NCI-H2227 treated with DMSO at 0.1 percent for 48 hours (cell line): ENCODE data around the gene CEP164.
"Not testable (repeated sequence)": the region's sequence is repeated elsewhere in the genome, so short reads cannot be mapped to it uniquely, and the experiment has no call there.

Source experiments
- DNase-seq: peaks from one replicate; lab custom pipeline; 2025; lab: John Stamatoyannopoulos, UW

The CEP164 gene

GRCh38 chr11:117305145-117305544 lies 22.5 kb upstream of the CEP164 start:
- DNase-seq = no peak

DNA sequence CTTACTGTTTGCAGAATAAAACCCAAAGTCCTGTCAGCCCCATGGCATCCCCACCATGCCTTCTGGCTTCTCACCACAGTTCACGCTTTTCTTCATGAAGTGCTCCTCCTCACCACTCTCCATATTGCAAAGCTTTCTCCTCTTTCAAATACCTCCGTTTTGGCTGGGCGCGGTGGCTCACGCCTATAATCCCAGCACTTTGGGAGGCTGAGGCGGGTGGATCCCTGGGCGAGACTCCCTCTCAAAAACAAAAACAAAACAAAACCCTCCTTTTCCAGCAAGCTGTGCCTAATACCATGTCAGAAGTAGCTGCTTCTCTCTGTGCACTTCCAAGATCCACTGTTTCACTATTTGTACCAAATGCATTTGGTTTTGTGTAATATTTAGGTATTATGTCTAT lies 18.3 kb upstream of the CEP164 start:
- no peak for DNase-seq

GRCh38 chr11:117313091-117313490 lies 14.6 kb upstream of the CEP164 start:
- no peak for DNase-seq

GRCh38 chr11:117313828-117314768 lies 13.6 kb upstream of the CEP164 start:
- DNase-seq = no peak

GRCh38 chr11:117314840-117315239 lies 12.8 kb upstream of the CEP164 start:
- DNase-seq = no peak

DNA sequence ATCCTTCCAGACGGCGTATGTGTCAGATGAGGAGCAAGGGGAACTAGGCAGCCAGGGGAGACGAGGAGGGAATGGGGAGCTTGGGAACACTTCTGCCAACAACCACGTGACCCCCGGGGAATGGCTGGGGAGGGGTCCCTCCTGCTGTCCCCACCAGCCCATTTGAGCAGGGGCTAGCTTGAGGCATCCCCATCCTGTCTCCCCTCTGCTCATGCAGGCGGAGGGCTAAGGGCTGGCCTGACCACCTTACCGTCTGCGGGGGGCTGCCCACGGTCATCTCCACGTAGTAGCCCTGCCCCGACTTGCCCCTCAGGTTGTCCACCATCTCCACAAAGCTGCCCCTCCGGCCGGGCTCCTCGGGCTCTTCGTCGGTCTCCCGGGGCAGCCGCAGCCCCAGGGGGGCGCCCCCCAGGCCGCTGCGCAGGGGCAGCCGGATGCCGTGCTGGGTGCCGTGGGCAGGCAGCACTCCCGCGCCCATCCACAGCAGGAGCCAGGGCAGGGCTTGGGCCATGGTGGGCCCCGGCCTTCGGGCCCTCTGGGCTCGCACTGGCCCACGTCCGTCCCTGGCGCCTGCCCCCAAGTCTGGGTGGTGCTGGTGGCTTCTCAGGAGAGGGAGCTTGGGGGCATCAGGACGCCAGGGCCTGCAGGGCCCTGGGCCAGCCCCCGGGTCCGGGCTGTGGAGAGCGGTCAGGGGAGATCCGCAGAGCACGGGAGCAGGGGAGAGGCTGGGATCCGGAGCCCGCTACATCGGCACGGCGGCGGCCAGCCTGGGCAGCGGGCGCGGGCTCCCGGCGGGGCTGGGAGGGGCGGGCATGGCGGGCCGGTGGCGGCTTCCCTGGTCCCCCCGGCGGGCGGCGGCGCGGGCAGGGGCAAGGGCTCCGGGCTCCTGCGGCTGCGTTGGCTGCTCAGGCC lies 12.1 kb upstream of the CEP164 start:
- no peak for DNase-seq

- DNase-seq = peak; percentile 61
These were observed 11.3 kb upstream of the CEP164 start, which contains the start of gene BACE1 for GRCh38 chr11:117316197-117316961. Gene BACE1, minus strand, starts transcription at chr11:117316256. Its CDS starts 461 bp downstream, at chr11:117315795.

GRCh38 chr11:117318738-117319137 lies 8.9 kb upstream of the CEP164 start:
- no peak for DNase-seq

DNA sequence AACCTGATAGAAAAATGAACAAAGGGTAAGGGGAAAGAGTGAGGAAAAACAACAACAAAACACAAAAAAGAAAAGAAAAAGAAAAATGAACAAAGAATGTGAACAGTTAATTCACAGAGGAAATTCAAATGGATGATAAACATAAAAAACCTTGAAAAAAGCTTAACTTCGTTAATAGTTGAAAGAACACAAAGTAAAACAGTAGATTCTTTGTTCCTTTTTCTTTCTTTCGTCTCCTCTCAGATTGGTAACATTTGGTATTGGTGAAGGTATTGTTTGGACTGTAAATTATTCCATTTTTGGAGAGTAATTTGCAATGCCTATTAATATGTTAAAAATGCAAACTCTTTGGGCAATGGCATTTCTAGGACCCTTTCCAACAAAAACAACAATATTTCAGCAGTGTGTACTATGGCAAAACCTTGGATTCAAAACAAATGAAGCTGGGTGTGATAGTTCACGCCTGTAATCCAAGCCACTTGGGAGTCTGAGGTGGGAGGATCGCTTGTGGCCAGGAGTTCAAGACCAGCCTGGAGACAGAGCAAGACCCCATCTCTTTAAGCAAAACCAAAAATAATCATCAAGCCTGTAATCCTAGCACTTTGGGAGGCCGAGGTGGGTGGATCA lies 8.3 kb upstream of the CEP164 start:
- no peak for DNase-seq

DNA sequence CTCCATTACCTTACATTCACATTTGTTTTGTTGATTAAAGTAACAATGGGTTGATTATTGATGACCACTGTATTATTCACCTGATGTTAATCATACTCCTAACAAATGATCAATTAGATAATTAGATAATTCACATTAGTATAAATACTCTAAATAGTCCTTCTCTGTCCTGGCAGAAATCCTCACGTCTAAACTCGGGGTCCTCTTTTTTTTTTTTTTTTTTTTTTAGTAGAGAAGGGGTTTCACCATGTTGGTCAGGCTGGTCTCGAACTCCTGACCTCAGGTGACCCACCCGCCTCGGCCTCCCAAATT lies 443 bp upstream of the CEP164 start:
- not testable (repeated sequence) for DNase-seq

DNA sequence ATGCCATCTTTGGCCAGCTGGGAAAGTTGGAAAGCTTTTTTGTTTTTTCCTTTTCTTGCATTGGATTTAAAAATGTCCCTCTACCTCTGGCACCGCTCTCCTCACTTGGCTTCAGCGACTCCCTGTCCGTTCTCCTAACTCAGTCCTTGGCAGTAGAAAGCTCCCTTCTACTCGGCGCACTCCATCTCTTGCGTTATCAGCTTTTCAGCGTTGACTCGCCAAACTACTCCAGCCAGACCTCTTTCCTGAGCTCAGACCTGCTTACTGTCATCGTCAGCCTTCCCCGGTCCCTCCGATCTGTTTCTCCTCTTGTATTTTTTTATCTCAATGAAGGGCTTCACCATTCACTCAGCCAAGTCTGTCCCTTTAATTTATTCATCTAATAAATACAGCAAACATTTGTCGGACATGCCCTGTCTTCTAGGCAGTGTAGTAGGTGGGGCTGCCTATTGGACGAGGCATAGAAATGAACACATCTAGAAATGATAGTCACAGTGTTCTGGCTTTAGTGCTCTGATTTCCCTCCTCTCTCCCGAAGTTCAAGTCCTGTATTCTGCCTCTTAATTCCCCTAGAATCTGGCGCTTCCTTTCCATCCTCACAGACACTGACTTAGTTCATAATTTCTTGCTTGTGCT lies 839 bp downstream of the CEP164 start:
- DNase-seq = peak; percentile 45

DNA sequence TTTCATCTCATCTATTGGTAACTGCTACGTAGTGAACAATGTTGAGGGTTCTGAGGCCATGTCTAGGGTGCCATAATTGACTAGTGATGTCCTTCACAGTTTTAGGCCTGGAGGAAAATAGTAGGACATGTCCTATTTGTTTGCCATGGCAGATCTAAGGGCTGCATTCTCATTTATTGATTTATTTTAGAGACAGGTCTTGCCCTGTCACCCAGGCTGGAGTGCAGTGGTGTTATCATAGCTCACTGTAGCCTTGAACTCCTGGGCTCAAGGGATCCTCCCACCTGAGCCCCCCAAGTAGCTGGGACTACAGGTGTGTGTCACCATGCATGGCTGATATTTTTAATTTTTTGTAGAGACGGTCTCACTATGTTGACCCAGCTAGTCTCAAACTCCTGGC lies 5.2 kb downstream of the CEP164 start:
- DNase-seq = no peak

DNA sequence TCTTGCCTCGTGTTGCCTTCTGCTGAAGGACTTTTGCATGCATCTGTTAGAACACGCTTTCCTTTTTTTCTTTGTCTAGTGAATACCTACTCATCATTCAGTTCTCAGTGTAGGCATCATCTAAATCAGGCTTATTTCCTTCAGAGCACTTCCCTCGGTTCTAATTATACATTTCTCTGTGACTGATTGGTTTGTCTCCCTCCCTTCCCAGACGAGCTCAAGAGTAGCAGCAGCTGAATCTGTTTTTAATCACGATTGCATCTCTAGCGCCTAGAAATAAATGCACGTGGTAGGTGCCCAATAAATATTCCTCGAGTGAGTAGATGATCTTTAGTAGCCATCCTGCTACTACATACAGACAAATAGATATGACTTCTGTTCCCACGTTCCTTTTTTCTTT lies 6.3 kb downstream of the CEP164 start:
- peak; percentile 38 for DNase-seq

DNA sequence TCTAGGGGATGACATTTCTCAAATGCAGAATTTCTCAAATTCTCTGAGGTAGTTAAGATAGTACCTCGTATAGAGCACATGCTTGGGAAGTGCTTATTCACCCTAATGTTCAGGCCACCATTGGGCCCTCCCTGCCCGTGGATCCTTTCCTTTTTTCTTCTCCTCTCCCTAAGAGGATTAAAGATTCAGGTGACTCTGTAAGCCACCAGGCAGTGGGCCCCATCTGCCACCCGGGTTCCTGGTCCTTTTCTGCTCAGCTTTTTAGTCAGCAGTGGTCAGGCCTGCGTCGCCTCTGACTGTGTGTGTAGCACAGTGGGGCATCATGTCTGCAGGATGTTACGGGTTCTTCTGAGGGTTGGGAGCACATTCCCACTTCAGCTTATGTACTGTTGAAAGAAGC lies 7.2 kb downstream of the CEP164 start:
- no peak for DNase-seq

DNA sequence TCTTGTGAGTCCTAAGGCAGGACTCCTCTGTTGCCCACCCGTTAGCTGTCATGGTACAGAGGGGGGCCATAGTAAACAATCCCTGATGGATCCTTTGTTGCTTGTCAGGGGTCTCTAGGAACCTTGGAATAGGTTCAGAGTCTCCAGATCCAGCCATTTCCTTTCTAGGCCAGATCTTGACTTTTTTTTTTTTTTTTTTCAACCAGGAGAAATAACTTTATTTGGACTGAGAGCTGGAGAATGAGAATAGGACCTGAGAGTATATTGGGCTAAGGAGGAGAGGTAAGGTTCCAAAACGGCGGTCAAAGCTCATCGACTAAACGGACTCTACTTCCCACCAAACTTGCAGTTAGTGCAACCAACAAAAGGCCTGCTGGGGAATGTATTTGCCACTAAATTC lies 7.7 kb downstream of the CEP164 start:
- no peak for DNase-seq

GRCh38 chr11:117337076-117337475 lies 9.4 kb downstream of the CEP164 start:
- DNase-seq = no peak

- DNase-seq = no peak
These were observed 17.4 kb downstream of the CEP164 start for GRCh38 chr11:117345039-117345438.

DNA sequence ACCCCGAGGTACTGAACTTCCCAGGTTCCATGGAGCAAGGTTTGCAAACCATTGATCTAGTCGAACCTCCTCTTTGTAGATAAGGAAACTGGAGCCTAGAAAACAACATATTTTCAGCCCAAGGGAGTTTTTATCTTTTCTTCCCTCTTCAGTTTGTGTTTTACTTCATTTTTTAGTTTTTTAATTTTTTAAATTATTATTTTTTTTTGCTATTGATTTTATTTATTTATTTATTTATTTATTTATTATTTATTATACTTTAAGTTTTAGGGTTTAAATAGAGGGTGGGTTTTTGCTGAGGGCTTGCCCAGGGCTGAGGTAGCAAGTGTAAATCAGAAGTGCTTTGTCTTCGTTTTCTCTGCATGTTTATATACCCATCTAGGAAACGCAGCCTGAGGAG lies 26.9 kb downstream of the CEP164 start:
- no peak for DNase-seq

- no peak for DNase-seq
These were observed 28.7 kb downstream of the CEP164 start for GRCh38 chr11:117356126-117356890.

DNA sequence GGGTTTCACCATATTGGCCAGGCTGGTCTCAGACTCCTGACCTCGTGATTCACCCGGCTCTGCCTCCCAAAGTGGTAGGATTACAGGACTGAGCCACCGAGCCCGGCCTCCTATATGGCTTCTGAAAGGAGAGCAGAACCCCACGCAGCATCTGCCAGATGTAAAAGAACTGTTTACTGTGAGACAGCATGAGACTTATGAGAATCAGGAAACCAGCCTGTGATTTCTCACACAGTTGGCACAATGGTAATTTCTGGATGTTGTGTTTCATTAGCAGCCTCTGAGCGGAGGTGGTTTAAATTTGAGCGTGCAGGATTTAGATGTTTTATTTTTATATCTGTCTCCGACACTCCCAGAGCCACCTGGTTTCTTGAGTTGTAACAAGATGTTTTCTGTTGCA lies 33.8 kb downstream of the CEP164 start:
- no peak for DNase-seq
